K562 (cell line): Measurements from ENCODE around the gene TPRG1L. TPM values are rescaled to one million over a fixed set of nuclear protein-coding genes. Genes with fewer than 3 reads are reported as not detected.

Source experiments
- ATF1 ChIP-seq, 2 experiments: fragments of 450-650 bp in 1 of 2; IDR thresholded peaks; 2 replicates each; pipeline ENCODE4 v1.6.1; 2016; ENCODE audit warnings: missing compliant biosample characterization in 1 of 2, missing genetic modification characterization in 1 of 2
- CREB3 ChIP-seq: fragments of 450-650 bp; conservative IDR thresholded peaks from 2 replicates; pipeline ENCODE4 v1.6.1; 2016; ENCODE audit warnings: missing genetic modification characterization, low read depth, mild to moderate bottlenecking, missing compliant biosample characterization, moderate library complexity
- E2F5 ChIP-seq: sonication (generic); formaldehyde crosslinking; IDR thresholded peaks from 2 replicates; pipeline ENCODE4 v1.8.0; 2022; ENCODE audit warnings: mild to moderate bottlenecking, missing genetic modification reagents
- GTF3C2 ChIP-seq: IDR thresholded peaks from 3 replicates; pipeline ENCODE4 v1.6.1; 2011; ENCODE audit warnings: borderline replicate concordance, mild to moderate bottlenecking, moderate library complexity; ENCODE audit not compliant: insufficient read length; ENCODE audit errors: extremely low read depth
- HES1 ChIP-seq: fragments of 450-650 bp; IDR thresholded peaks from 2 replicates; pipeline ENCODE4 v1.6.1; 2016; ENCODE audit warnings: low read depth, mild to moderate bottlenecking, moderate library complexity
- RBM17 ChIP-seq: fragments of 200-400 bp; formaldehyde crosslinking; IDR thresholded peaks from 2 replicates; pipeline ENCODE4 v1.6.1; 2017; ENCODE audit warnings: low read depth, mild to moderate bottlenecking, low read length, borderline replicate concordance
- XRCC4 ChIP-seq: IDR thresholded peaks from one replicate; pipeline ENCODE4 v1.6.1; 2011; ENCODE audit not compliant: insufficient read depth, insufficient read length; ENCODE audit errors: extremely low read depth
- polyA plus RNA-seq, 8 experiments: library from polyadenylated mRNA; depleted of rRNA in 4 of 8; stranded (reverse) in 5 of 8; unstranded in 3 of 8; fragments of >200 nt; fragmentation: Nextera tagmentation in 2 of 8; fragmentation: Illumina TruSeq in 1 of 8; extraction: Ambion mirVana in 2 of 8; extraction: Trizol in 1 of 8; gene quantifications; 2 replicates each; pipeline versions ENCODE4 v1.2.1 to v1.2.3, GENCODE V29; 2011 to 2014; ENCODE audit warnings: inconsistent platforms in 1 of 8, missing spikeins in 1 of 8
- total RNA-seq, 7 experiments: library from RNA; depleted of rRNA in 6 of 7; stranded (reverse); fragments of >200 nt in 6 of 7; fragmentation: Illumina TruSeq in 2 of 7; extraction: Trizol in 2 of 7; gene quantifications; 2 replicates each; pipeline versions ENCODE4 v1.2.1 to v1.2.3, GENCODE V29; 2011 to 2021; ENCODE audit warnings: low replicate concordance in 1 of 7

TPRG1L gene
- total and polyA plus RNA-seq, 9 of the 15 experiments (the other 6 are each of a cell fraction or from before 2014, with no cell fraction given): 1.6 to 11.0 (median 6.2) TPM

GRCh38 chr1:3639397-3639911, 14.6 kb downstream of the TPRG1L start (continued):
- no peak for TF ChIP-seq HES1
- TF ChIP-seq XRCC4: no peak
- no peak for TF ChIP-seq ATF1 (CRISPR knock-in tag; IDR thresholded peaks at IDR 0.05)
- TF ChIP-seq ATF1 (tag; IDR thresholded peaks at IDR 0.05): no peak
- no peak for TF ChIP-seq RBM17
- TF ChIP-seq E2F5 (CRISPR knock-in tag): no peak
- no peak for TF ChIP-seq GTF3C2
- no peak for TF ChIP-seq CREB3
